ENCODE measurements around the gene PRXL2C.

DNA sequence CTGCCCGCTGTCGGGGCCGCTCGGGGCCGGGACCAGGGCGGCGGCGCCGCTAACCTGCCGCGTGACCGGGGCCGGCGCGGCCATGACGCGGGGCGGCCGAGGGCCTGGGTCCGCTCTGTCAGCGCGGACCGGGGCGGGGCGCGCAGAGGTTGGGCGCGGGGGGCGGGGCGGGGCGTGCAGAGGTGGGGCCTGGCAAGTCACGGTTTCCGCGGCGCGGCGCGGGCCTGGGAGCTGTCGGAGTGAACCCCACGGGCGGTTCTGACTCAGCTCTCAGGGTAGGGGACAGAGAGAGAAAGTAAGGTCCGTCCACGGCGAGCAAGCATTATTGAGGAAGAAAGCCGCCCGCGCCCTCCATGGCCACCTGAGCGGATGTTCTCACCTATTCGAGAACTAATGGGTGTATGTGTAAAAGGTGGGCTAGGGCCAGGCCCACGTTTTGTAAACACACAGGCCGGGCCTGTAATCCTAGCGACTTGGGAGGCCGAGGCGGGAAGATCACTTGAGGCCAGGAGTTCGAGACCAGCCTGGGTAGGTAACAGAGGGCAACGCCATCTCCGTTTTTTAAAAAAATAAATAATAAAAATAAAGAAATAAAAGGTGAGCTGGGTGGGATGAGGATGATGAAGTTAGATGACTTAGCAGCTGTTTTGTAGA lies at the start of gene PRXL2C:
- no peak for TF ChIP-seq CTCF (IDR thresholded peaks at IDR 0.05; ENCODE audit: low read depth, low read length, poor library complexity, severe bottlenecking)
- TF ChIP-seq EZH2phosphoT487 (IDR thresholded peaks at IDR 0.05; ENCODE audit: borderline replicate concordance, low read length): no peak
